NCI-H748 (cell line): ENCODE measurements around the gene RDH8.
A peak's percentile ranks its signal among the peaks of the same experiment; 100 is the strongest.

ENCODE experiments used
- DNase-seq: peaks from one replicate; lab custom pipeline; 2025; ENCODE audit not compliant: unreplicated experiment; lab: John Stamatoyannopoulos, UW

RDH8 gene

GRCh38 chr19:10013316-10013715 is at the start of gene RDH8:
RDH8 (plus strand) TSS chr19:10013483; CDS start chr19:10013498, 15 bp downstream.
- no peak for DNase-seq

GRCh38 chr19:9966024-9966423 is 47.3 kb upstream of the RDH8 start:
- no peak for DNase-seq

GRCh38 chr19:9966448-9966847 is 46.8 kb upstream of the RDH8 start:
- DNase-seq: no peak

- no peak for DNase-seq
Measured at GRCh38 chr19:9967326-9967725, 46.0 kb upstream of the RDH8 start.

- no peak for DNase-seq
Measured at GRCh38 chr19:9968820-9969687, 44.2 kb upstream of the RDH8 start.

GRCh38 chr19:9969688-9969975 is 43.7 kb upstream of the RDH8 start:
- no peak for DNase-seq

GRCh38 chr19:9970481-9970880 is 42.8 kb upstream of the RDH8 start:
- no peak for DNase-seq

- DNase-seq: no peak
Measured at GRCh38 chr19:9971166-9971897, 42.0 kb upstream of the RDH8 start.

GRCh38 chr19:9972103-9972502 is 41.2 kb upstream of the RDH8 start:
- no peak for DNase-seq

GRCh38 chr19:9981406-9982260 is 31.6 kb upstream of the RDH8 start:
- no peak for DNase-seq

GRCh38 chr19:9986787-9987281 is 26.4 kb upstream of the RDH8 start:
- no peak for DNase-seq

GRCh38 chr19:9989504-9989903 is 23.8 kb upstream of the RDH8 start:
- no peak for DNase-seq

- DNase-seq: no peak
Measured at GRCh38 chr19:9991425-9992191, 21.7 kb upstream of the RDH8 start.

GRCh38 chr19:9995084-9995483 is 18.2 kb upstream of the RDH8 start:
- no peak for DNase-seq

- DNase-seq: no peak
Measured at GRCh38 chr19:9995999-9996398, 17.3 kb upstream of the RDH8 start.

GRCh38 chr19:9996541-9996940 is 16.7 kb upstream of the RDH8 start:
- DNase-seq: no peak

GRCh38 chr19:10000171-10000826 is 13.0 kb upstream of the RDH8 start:
- peak; percentile 44 for DNase-seq

- DNase-seq: no peak
Measured at GRCh38 chr19:10001899-10002298, 11.4 kb upstream of the RDH8 start.

GRCh38 chr19:10003271-10003670 is 10.0 kb upstream of the RDH8 start:
- DNase-seq: no peak

- no peak for DNase-seq
Measured at GRCh38 chr19:10004617-10005016, 8.7 kb upstream of the RDH8 start.
